ENCODE results near the gene LARGE1.

GRCh38 chr22:33743756-33744155 lies 176.5 kb downstream of the LARGE1 start:
- TF ChIP-seq POLR2A (IDR thresholded peaks at IDR 0.05): no peak
- no peak for TF ChIP-seq CTCF (IDR thresholded peaks at IDR 0.05)

All from tibial nerve (tissue), 3 donors.